ENCODE data around the gene ICA1. TPM values are rescaled to one million over a fixed set of nuclear protein-coding genes. Genes with fewer than 3 reads are reported as not detected.

ICA1 gene
- total RNA-seq, 2 experiments from 2014 or later = 0.34 to 1.3 TPM

- no peak for TF ChIP-seq CTCF (IDR thresholded peaks at IDR 0.05)
- intact Hi-C loops (cut with micrococcal nuclease) = no loop called here
- Mint-ChIP-seq H3K27ac (no peak overlapping the region), H3K9me3 (no peaks in the 10 kb centered on the region), H3K4me3 (no peak overlapping the region), H3K27me3 (peaks cover 13% of the 10 kb centered on the region), H3K36me3 (ENCODE audit: low read depth) (no peaks in the 10 kb centered on the region), H3K4me1 (ENCODE audit: low read depth) (peaks cover under 1% of the 10 kb centered on the region)
- ChIA-PET CTCF (interaction anchor here (1.4 kb wide), 1 partner anchor 12 kb away, joined by 3 read pairs; no protein-coding TSS in a partner anchor), POLR2A (interaction anchor here (1.0 kb wide), 1 partner anchor 26 kb away, joined by 3 read pairs; no protein-coding TSS in a partner anchor)
- ATAC-seq = no peak
- DNase-seq = no peak
Measured at GRCh38 chr7:8290645-8291308, 28.8 kb upstream of the ICA1 start.

- Mint-ChIP-seq H3K36me3 (ENCODE audit: low read depth) (no peaks in the 10 kb centered on the region), H3K4me1 (ENCODE audit: low read depth) (no peaks in the 10 kb centered on the region), H3K9me3 (no peaks in the 10 kb centered on the region), H3K4me3 (no peak overlapping the region), H3K27me3 (peaks cover 4% of the 10 kb centered on the region), H3K27ac (no peak overlapping the region)
- intact Hi-C loops (cut with micrococcal nuclease) = no loop called here
- DNase-seq (no peak), ATAC-seq (no peak)
- TF ChIP-seq CTCF (IDR thresholded peaks at IDR 0.05) = no peak
- CTCF ChIA-PET = interaction anchor here (0.9 to 1.5 kb wide), 2 partner anchors 10 to 58 kb away, joined by 3 to 7 read pairs; no protein-coding TSS in a partner anchor
- POLR2A ChIA-PET = no interaction called here
Measured at GRCh38 chr7:8286118-8286517, 24.2 kb upstream of the ICA1 start.

GRCh38 chr7:8285155-8285554 is 23.2 kb upstream of the ICA1 start:
- POLR2A ChIA-PET = no interaction called here
- DNase-seq = no peak
- no peaks in the 10 kb centered on the region for H3K4me1 Mint-ChIP-seq (ENCODE audit: low read depth)
- no peaks in the 10 kb centered on the region for H3K36me3 Mint-ChIP-seq (ENCODE audit: low read depth)
- CTCF ChIA-PET = interaction anchor here (0.9 to 1.5 kb wide), 2 partner anchors 11 to 59 kb away, joined by 3 to 7 read pairs; no protein-coding TSS in a partner anchor
- intact Hi-C loops (cut with micrococcal nuclease) = no loop called here
- H3K4me3 Mint-ChIP-seq = no peak overlapping the region
- no peak for ATAC-seq
- H3K27me3 Mint-ChIP-seq = peaks cover 2% of the 10 kb centered on the region
- no peak overlapping the region for H3K27ac Mint-ChIP-seq
- TF ChIP-seq CTCF (IDR thresholded peaks at IDR 0.05) = no peak
- no peaks in the 10 kb centered on the region for H3K9me3 Mint-ChIP-seq

- no peaks in the 10 kb centered on the region for H3K9me3 Mint-ChIP-seq
- H3K4me1 Mint-ChIP-seq (ENCODE audit: low read depth) = no peaks in the 10 kb centered on the region
- POLR2A ChIA-PET = no interaction called here
- H3K27ac Mint-ChIP-seq = no peak overlapping the region
- no peak overlapping the region for H3K4me3 Mint-ChIP-seq
- intact Hi-C loops (cut with micrococcal nuclease) = no loop called here
- ATAC-seq = no peak
- TF ChIP-seq CTCF (IDR thresholded peaks at IDR 0.05) = no peak
- H3K27me3 Mint-ChIP-seq = no peaks in the 10 kb centered on the region
- DNase-seq = no peak
- CTCF ChIA-PET = interaction anchor here (1.5 kb wide), 1 partner anchor 12 kb away, joined by 7 read pairs; no protein-coding TSS in a partner anchor
- no peaks in the 10 kb centered on the region for H3K36me3 Mint-ChIP-seq (ENCODE audit: low read depth)
Measured at GRCh38 chr7:8284606-8285005, 22.6 kb upstream of the ICA1 start.

- intact Hi-C loops (cut with micrococcal nuclease) = no loop called here
- CTCF ChIA-PET = no interaction called here
- no peaks in the 10 kb centered on the region for H3K9me3 Mint-ChIP-seq
Measured at GRCh38 chr7:8283968-8284367, 22.0 kb upstream of the ICA1 start.

More at GRCh38 chr7:8283968-8284367, 22.0 kb upstream of the ICA1 start:
- H3K36me3 Mint-ChIP-seq (ENCODE audit: low read depth) = no peaks in the 10 kb centered on the region
- TF ChIP-seq CTCF (IDR thresholded peaks at IDR 0.05) = no peak
- H3K27ac Mint-ChIP-seq = no peak overlapping the region
- POLR2A ChIA-PET = no interaction called here
- H3K4me1 Mint-ChIP-seq (ENCODE audit: low read depth) = no peaks in the 10 kb centered on the region
- no peaks in the 10 kb centered on the region for H3K27me3 Mint-ChIP-seq
- DNase-seq (no peak), ATAC-seq (no peak)
- H3K4me3 Mint-ChIP-seq = no peak overlapping the region

Measured in activated CD8-positive, alpha-beta T cell treated with anti-CD3 and anti-CD28 coated beads for 36 hours (primary cell).